Common myeloid progenitor, CD34-positive (primary cell): ENCODE measurements around the gene CANT1.

Experiments
- CTCF ChIA-PET: fragments of 350-600 bp; sonication (Branson Sonifier 250); formaldehyde crosslinking; loops from one replicate; lab custom pipeline; 2021; ENCODE audit warnings: antibody characterized with exemption; lab: Charles Lee
- POLR2A ChIA-PET: fragments of 350-600 bp; sonication (Branson Sonifier 250); formaldehyde crosslinking; loops from one replicate; lab custom pipeline; 2021; ENCODE audit warnings: antibody characterized with exemption; lab: Charles Lee
- DNase-seq, 3 donors: peaks; one replicate each; pipeline versions ENCODE4 v3.0.0 to v3.0.0-alpha.2; 2013
- H3K27ac ChIP-seq, 2 experiments: 1 replicate in 1 of 2; 2 replicates in 1 of 2; pipeline ENCODE4 v1.7.0; 2013; ENCODE audit warnings: inconsistent platforms in 2 of 2, low read length in 2 of 2, mild to moderate bottlenecking in 2 of 2, low read depth in 1 of 2, moderate library complexity in 1 of 2; ENCODE audit not compliant: severe bottlenecking in 2 of 2, insufficient read depth in 1 of 2, poor library complexity in 1 of 2
- H3K27me3 ChIP-seq, 5 experiments: replicated peaks in 2 of 5; 1 replicate in 3 of 5; 2 replicates in 2 of 5; pipeline versions ENCODE4 v1.6.1 to v1.7.0; 2013; ENCODE audit warnings: low read length in 4 of 5, mild to moderate bottlenecking in 2 of 5, moderate library complexity in 2 of 5, inconsistent platforms in 1 of 5; ENCODE audit not compliant: insufficient read depth in 5 of 5, control insufficient read depth in 4 of 5
- H3K36me3 ChIP-seq, 4 experiments: 1 replicate in 2 of 4; 2 replicates in 2 of 4; pipeline versions ENCODE4 v1.6.1 to v1.7.0; 2013; ENCODE audit warnings: low read length in 3 of 4, control low read depth in 1 of 4, mild to moderate bottlenecking in 1 of 4; ENCODE audit not compliant: control insufficient read depth in 4 of 4, insufficient read depth in 4 of 4
- H3K4me1 ChIP-seq, 4 experiments: 1 replicate in 3 of 4; 2 replicates in 1 of 4; pipeline versions ENCODE4 v1.6.1 to v1.7.1; 2013; ENCODE audit warnings: low read length in 3 of 4, mild to moderate bottlenecking in 3 of 4, control low read depth in 1 of 4, inconsistent platforms in 1 of 4, moderate library complexity in 1 of 4; ENCODE audit not compliant: control insufficient read depth in 4 of 4, insufficient read depth in 4 of 4; ENCODE audit errors: control extremely low read depth in 1 of 4
- H3K4me3 ChIP-seq, 7 experiments: 1 replicate in 4 of 7; 2 replicates in 3 of 7; pipeline versions ENCODE4 v1.5.1 to v1.7.0; 2013; ENCODE audit warnings: mild to moderate bottlenecking in 7 of 7, low read length in 6 of 7, moderate library complexity in 6 of 7, inconsistent platforms in 2 of 7, low read depth in 2 of 7, control low read depth in 1 of 7; ENCODE audit not compliant: insufficient read depth in 4 of 7, control insufficient read depth in 1 of 7; ENCODE audit errors: extremely low read depth in 1 of 7
- H3K9me3 ChIP-seq, 5 experiments: 1 replicate in 4 of 5; 2 replicates in 1 of 5; pipeline versions ENCODE4 v1.6.1 to v1.7.1; 2013; ENCODE audit warnings: low read length in 4 of 5, mild to moderate bottlenecking in 2 of 5, inconsistent platforms in 1 of 5, low read depth in 1 of 5, moderate library complexity in 1 of 5; ENCODE audit not compliant: control insufficient read depth in 4 of 5, insufficient read depth in 2 of 5; ENCODE audit errors: control extremely low read depth in 1 of 5
- WGBS: methylation state at CpG from one replicate; pipeline ENCODE4 v1.1.5; 2013; ENCODE audit not compliant: insufficient coverage; 5-methylcytosine and 5-hydroxymethylcytosine counted together

CANT1 gene

GRCh38 chr17:79017546-79018369 lies 8.2 kb upstream of the CANT1 start:
- Histone ChIP-seq H3K36me3 (no peaks in the 10 kb centered on the region), H3K27ac (no peak overlapping the region), H3K4me1 (no peaks in the 10 kb centered on the region), H3K9me3 (peaks cover 0 to 7% (median 0%) of the 10 kb centered on the region in 5 experiments), H3K27me3 (peaks cover 0 to 10% (median 7%) of the 10 kb centered on the region in 5 experiments), H3K4me3 (no peak overlapping the region)
- DNase-seq, result no peak
- POLR2A ChIA-PET, result interaction anchor here (0.6 kb wide), 1 partner anchor 441 kb away, joined by 3 read pairs; no protein-coding TSS in a partner anchor
- CTCF ChIA-PET, result interaction anchor here (1.3 kb wide), 2 partner anchors 11 to 42 kb away, joined by 3 to 4 read pairs; no protein-coding TSS in a partner anchor
- WGBS, result 94% methylated on average over 6 of the region's 6 CpGs

GRCh38 chr17:79014158-79014758 lies 4.7 kb upstream of the CANT1 start:
- POLR2A ChIA-PET, result no interaction called here
- 86% methylated on average over 2 of the region's 2 CpGs for WGBS

GRCh38 chr17:79012563-79013134 lies 3.1 kb upstream of the CANT1 start:
- Histone ChIP-seq H3K27me3 (no peaks in the 10 kb centered on the region), H3K36me3 (peaks cover 0 to 3% (median under 1%) of the 10 kb centered on the region in 4 experiments), H3K4me3 (no peak overlapping the region), H3K27ac (no peak overlapping the region), H3K4me1 (peaks cover 9 to 26% (median 24%) of the 10 kb centered on the region in 4 experiments), H3K9me3 (peaks cover 0 to 7% (median 0%) of the 10 kb centered on the region in 5 experiments)
- ChIA-PET POLR2A (no interaction called here), CTCF (interaction anchor here (1.0 to 1.3 kb wide), 3 partner anchors 9 to 33 kb away, joined by 3 read pairs; no protein-coding TSS in a partner anchor)
- no peak for DNase-seq
- 89% methylated on average over 6 of the region's 6 CpGs for WGBS

More at GRCh38 chr17:79014158-79014758, 4.7 kb upstream of the CANT1 start:
- Histone ChIP-seq H3K4me3 (no peak overlapping the region), H3K36me3 (no peaks in the 10 kb centered on the region), H3K27me3 (no peaks in the 10 kb centered on the region), H3K4me1 (peaks cover 5 to 9% (median 8%) of the 10 kb centered on the region in 4 experiments), H3K9me3 (peaks cover 0 to 7% (median 0%) of the 10 kb centered on the region in 5 experiments), H3K27ac (no peak overlapping the region)
- CTCF ChIA-PET, result interaction anchor here (0.8 kb wide), 1 partner anchor 23 kb away, joined by 3 read pairs; no protein-coding TSS in a partner anchor
- DNase-seq, result no peak

GRCh38 chr17:79011451-79012147 lies 2.0 kb upstream of the CANT1 start:
- 86% methylated on average over 4 of the region's 5 CpGs for WGBS
- Histone ChIP-seq H3K27ac (no peak overlapping the region), H3K4me3 (no peak overlapping the region), H3K27me3 (no peaks in the 10 kb centered on the region), H3K9me3 (peaks cover 0 to 7% (median 0%) of the 10 kb centered on the region in 5 experiments), H3K4me1 (peaks cover 9 to 35% (median 31%) of the 10 kb centered on the region in 4 experiments), H3K36me3 (peaks cover 0 to 12% (median 5%) of the 10 kb centered on the region in 4 experiments)
- POLR2A ChIA-PET, result no interaction called here
- no peak for DNase-seq
- CTCF ChIA-PET, result interaction anchor here (1.1 to 1.5 kb wide), 2 partner anchors 10 to 21 kb away, joined by 3 read pairs; no protein-coding TSS in a partner anchor

GRCh38 chr17:79010304-79010646 lies 711 bp upstream of the CANT1 start:
- H3K36me3 ChIP-seq, result peaks cover 0 to 19% (median 5%) of the 10 kb centered on the region in 4 experiments
- peaks cover 0 to 5% (median 0%) of the 10 kb centered on the region in 5 experiments for H3K9me3 ChIP-seq
- peaks cover 9 to 48% (median 45%) of the 10 kb centered on the region in 4 experiments for H3K4me1 ChIP-seq
- peak overlapping the region in 1 of 2 experiments; percentile 97 for H3K27ac ChIP-seq
- ChIA-PET CTCF (interaction anchor here (1.1 to 1.5 kb wide), 2 partner anchors 15 to 23 kb away, joined by 3 read pairs; no protein-coding TSS in a partner anchor), POLR2A (no interaction called here)
- peak overlapping the region; percentile 45 to 99 (median 94) for H3K4me3 ChIP-seq
- H3K27me3 ChIP-seq, result no peaks in the 10 kb centered on the region
- WGBS, result 45% methylated on average over 5 of the region's 7 CpGs
- no peak for DNase-seq

- Histone ChIP-seq H3K9me3 (peaks cover 0 to under 1% (median 0%) of the 10 kb centered on the region in 5 experiments), H3K27me3 (no peaks in the 10 kb centered on the region), H3K4me1 (peaks cover 9 to 53% (median 48%) of the 10 kb centered on the region in 4 experiments), H3K36me3 (peaks cover 0 to 19% (median 5%) of the 10 kb centered on the region in 4 experiments), H3K4me3 (peak overlapping the region; percentile 70 to 99 (median 94)), H3K27ac (peak overlapping the region; percentile 88 to 97)
- DNase-seq, result no peak
- WGBS, result 47% methylated on average over 7 of the region's 7 CpGs
- POLR2A ChIA-PET, result no interaction called here
- CTCF ChIA-PET, result interaction anchor here (0.9 kb wide), 1 partner anchor 13 kb away, joined by 3 read pairs; no protein-coding TSS in a partner anchor
Measured at GRCh38 chr17:79008666-79009387, 737 bp downstream of the CANT1 start.
